HG02973 (cell line): Measurements from ENCODE around the gene PREX1.

Experiments used
- ATAC-seq: cut with Tn5 transposase; IDR thresholded peaks from one replicate; pipeline ENCODE4 v1.9.1; 2021; ENCODE audit warnings: moderate library complexity; ENCODE audit not compliant: unreplicated experiment

PREX1 gene

GRCh38 chr20:48647858-48648257, 179.9 kb downstream of the PREX1 start:
- ATAC-seq = no peak

GRCh38 chr20:48645666-48646065, 182.1 kb downstream of the PREX1 start:
- no peak for ATAC-seq

- no peak for ATAC-seq
Observed at GRCh38 chr20:48644286-48644828, 183.4 kb downstream of the PREX1 start.

GRCh38 chr20:48642105-48642880, 185.5 kb downstream of the PREX1 start:
- ATAC-seq = no peak

GRCh38 chr20:48640871-48641270, 186.9 kb downstream of the PREX1 start:
- no peak for ATAC-seq

GRCh38 chr20:48639899-48640298, 187.9 kb downstream of the PREX1 start:
- no peak for ATAC-seq

GRCh38 chr20:48638546-48638945, 189.3 kb downstream of the PREX1 start:
- no peak for ATAC-seq

- ATAC-seq = no peak
Observed at GRCh38 chr20:48637461-48637860, 190.3 kb downstream of the PREX1 start.

- no peak for ATAC-seq
Observed at GRCh38 chr20:48636301-48636700, 191.5 kb downstream of the PREX1 start.

GRCh38 chr20:48635791-48636267, 192.0 kb downstream of the PREX1 start:
- ATAC-seq = no peak

- ATAC-seq = no peak
Observed at GRCh38 chr20:48635361-48635760, 192.4 kb downstream of the PREX1 start.

- ATAC-seq = no peak
Observed at GRCh38 chr20:48634641-48635040, 193.2 kb downstream of the PREX1 start.

GRCh38 chr20:48633620-48634257, 194.1 kb downstream of the PREX1 start:
- ATAC-seq = no peak

GRCh38 chr20:48632825-48633619, 194.8 kb downstream of the PREX1 start:
- no peak for ATAC-seq

- no peak for ATAC-seq
Observed at GRCh38 chr20:48632017-48632824, 195.6 kb downstream of the PREX1 start.

GRCh38 chr20:48631114-48632016, 196.4 kb downstream of the PREX1 start:
- no peak for ATAC-seq

GRCh38 chr20:48630342-48631075, 197.3 kb downstream of the PREX1 start:
- no peak for ATAC-seq

GRCh38 chr20:48629960-48630315, 197.9 kb downstream of the PREX1 start:
- no peak for ATAC-seq
